Measurements from ENCODE around the gene TMEM147.

- no peak for TF ChIP-seq POLR2A (IDR thresholded peaks at IDR 0.05)
- TF ChIP-seq CTCF (IDR thresholded peaks at IDR 0.05) = no peak
Measured at GRCh38 chr19:35577918-35578317, 32.5 kb downstream of the TMEM147 start.
